Activated CD4-positive, alpha-beta T cell treated with anti-CD3 and anti-CD28 coated beads for 36 hours (primary cell): ENCODE measurements around the gene C12orf76. TPM values are rescaled to one million over a fixed set of nuclear protein-coding genes. Genes with fewer than 3 reads are reported as not detected.
"Not testable (repeated sequence)": the region's sequence is repeated elsewhere in the genome, so short reads cannot be mapped to it uniquely, and the experiment has no call there.

Experiments used
- ATAC-seq: fragments of 200-7000 bp; cut with Tn5 transposase; one replicate; pipeline ENCODE4 v1.10.0; 2021; ENCODE audit warnings: mild to moderate bottlenecking, moderate library complexity
- CTCF ChIA-PET: fragments of 350-600 bp; sonication (Branson Sonifier 250); formaldehyde crosslinking; loops from one replicate; lab custom pipeline; 2021; ENCODE audit warnings: antibody characterized with exemption; lab: Charles Lee
- POLR2A ChIA-PET: fragments of 350-600 bp; sonication (Branson Sonifier 250); formaldehyde crosslinking; loops from one replicate; lab custom pipeline; 2021; ENCODE audit warnings: antibody characterized with exemption, inconsistent platforms; lab: Charles Lee
- DNase-seq: peaks from one replicate; pipeline ENCODE4 v3.0.0-alpha.2; 2020
- H3K27ac Mint-ChIP-seq: one replicate; pipeline ENCODE4 v1.8.0; 2021; ENCODE audit warnings: mixed read lengths
- H3K27me3 Mint-ChIP-seq: one replicate; pipeline ENCODE4 v1.8.0; 2021; ENCODE audit warnings: mixed read lengths
- H3K36me3 Mint-ChIP-seq: one replicate; pipeline ENCODE4 v1.8.0; 2021; ENCODE audit warnings: low read depth, mixed read lengths
- H3K4me1 Mint-ChIP-seq: one replicate; pipeline ENCODE4 v1.8.0; 2021; ENCODE audit warnings: mixed read lengths
- H3K4me3 Mint-ChIP-seq: one replicate; pipeline ENCODE4 v1.8.0; 2021; ENCODE audit warnings: mild to moderate bottlenecking, moderate library complexity, mixed read lengths
- H3K9me3 Mint-ChIP-seq: one replicate; pipeline ENCODE4 v1.8.0; 2021; ENCODE audit warnings: low read depth, mixed read lengths
- intact Hi-C, 2 experiments: fragments of 100-400 bp; cut with DNase I in 1 of 2; cut with micrococcal nuclease in 1 of 2; formaldehyde crosslinking; loops; one replicate each; pipeline versions ENCODE4 v1.14.2 to v1.15.1; 2022 to 2024; cut with DNase I, micrococcal nuclease
- total RNA-seq, 2 experiments: library from RNA; stranded (reverse); gene quantifications; one replicate each; pipeline ENCODE4 v1.2.3, GENCODE V29; 2021

The C12orf76 gene
- total RNA-seq, 2 experiments from 2014 or later = 10.2 to 10.5 TPM

DNA sequence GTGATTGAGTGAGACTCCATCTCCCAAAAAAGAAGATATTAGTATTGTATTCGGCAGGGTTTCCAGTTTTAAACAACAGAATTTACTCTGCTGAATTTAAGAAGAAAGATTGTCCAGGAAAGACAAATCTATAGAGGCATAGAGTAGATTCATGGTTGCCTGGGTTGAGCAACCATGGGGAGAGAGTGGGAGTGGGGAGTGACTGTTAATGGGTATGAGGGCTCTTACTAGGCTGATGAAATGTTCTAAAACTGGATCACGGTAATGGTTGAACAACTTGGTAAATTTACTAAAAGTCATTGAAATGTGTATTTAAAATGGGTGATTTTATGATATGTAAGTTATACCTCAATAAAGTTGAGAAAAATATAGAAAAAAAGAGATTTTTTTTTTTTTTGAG is 13.9 kb upstream of the C12orf76 start:
- Mint-ChIP-seq H3K27me3 (no peaks in the 10 kb centered on the region), H3K36me3 (no peaks in the 10 kb centered on the region), H3K4me1 (peaks cover 26% of the 10 kb centered on the region), H3K27ac (no peak overlapping the region), H3K4me3 (no peak overlapping the region), H3K9me3 (no peaks in the 10 kb centered on the region)
- ChIA-PET POLR2A (interaction anchor here (0.6 kb wide), 1 partner anchor 36 kb away, joined by 8 read pairs; no protein-coding TSS in a partner anchor), CTCF (interaction anchor here (0.7 kb wide), 1 partner anchor 12 kb away, joined by 3 read pairs; no protein-coding TSS in a partner anchor)
- intact Hi-C loops = no loop called here
- no peak for DNase-seq
- ATAC-seq = no peak

DNA sequence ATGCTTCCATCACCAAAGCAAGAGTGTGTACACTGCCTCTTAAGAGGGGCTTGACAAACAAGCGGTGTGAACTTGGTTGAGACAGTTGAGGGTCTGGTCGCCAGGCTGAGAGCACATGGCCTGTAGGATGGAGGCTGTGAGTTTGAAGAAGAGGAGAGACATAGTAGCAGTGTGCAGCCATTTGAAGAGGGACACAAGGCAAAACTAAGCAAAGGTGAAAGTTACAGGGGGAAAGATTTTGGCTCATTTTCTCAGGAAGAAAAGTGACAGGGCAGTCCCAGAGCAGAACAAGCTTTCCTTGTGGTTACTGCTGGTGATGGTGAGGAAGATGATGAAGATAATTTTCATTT is 11.3 kb upstream of the C12orf76 start:
- CTCF ChIA-PET = interaction anchor here (0.8 to 1.1 kb wide), 2 partner anchors 18 to 31 kb away, joined by 3 to 4 read pairs; no protein-coding TSS in a partner anchor

DNA sequence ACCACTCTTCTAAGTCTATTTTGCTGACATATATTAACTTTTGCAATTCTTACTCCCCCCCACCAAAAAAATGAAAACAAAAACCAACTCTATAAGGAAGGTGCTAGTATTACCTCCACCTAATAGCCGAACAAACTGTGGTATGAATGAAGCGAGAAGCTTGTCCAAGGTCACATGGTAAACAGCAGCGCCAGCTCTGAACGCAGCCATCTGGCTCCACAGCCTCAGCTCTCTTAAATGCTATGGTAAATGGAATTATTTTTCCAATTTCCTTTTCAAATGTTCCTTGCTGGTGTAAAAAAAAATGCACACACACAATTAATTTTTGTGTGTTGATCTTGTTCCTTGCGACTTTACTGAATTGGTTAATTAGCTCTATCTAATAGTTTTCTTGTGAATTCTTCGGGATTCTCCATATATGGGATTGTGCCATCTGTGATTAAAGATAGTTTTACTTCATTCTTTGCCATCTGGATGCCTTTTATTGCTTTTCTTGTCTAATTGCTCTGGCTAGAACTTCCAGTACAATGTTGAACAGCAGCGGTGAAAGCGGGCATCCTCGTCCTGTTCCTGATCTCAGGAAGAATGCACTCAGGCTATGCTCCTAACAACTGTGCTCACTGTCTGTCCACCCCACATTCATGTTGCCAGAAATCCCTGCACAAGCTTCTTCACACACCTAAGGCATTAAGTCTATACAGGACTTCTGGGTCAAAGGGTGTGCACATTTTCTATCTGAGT is 10.7 kb upstream of the C12orf76 start:
- Mint-ChIP-seq H3K27ac (no peak overlapping the region), H3K9me3 (peaks cover 7% of the 10 kb centered on the region), H3K27me3 (no peaks in the 10 kb centered on the region), H3K4me1 (peaks cover 45% of the 10 kb centered on the region), H3K36me3 (peaks cover 7% of the 10 kb centered on the region), H3K4me3 (no peak overlapping the region)
- intact Hi-C loops = no loop called here
- ATAC-seq (no peak), DNase-seq (no peak)
- ChIA-PET CTCF (interaction anchor here (0.7 to 1.1 kb wide), 3 partner anchors 17 to 31 kb away, joined by 3 to 4 read pairs (median 3); no protein-coding TSS in a partner anchor), POLR2A (no interaction called here)

More for the DNA sequence above, 11.3 kb upstream of the C12orf76 start:
- DNase-seq (no peak), ATAC-seq (no peak)
- POLR2A ChIA-PET = no interaction called here
- Mint-ChIP-seq H3K4me1 (peaks cover 44% of the 10 kb centered on the region), H3K9me3 (peaks cover 7% of the 10 kb centered on the region), H3K4me3 (no peak overlapping the region), H3K27me3 (no peaks in the 10 kb centered on the region), H3K36me3 (peaks cover 7% of the 10 kb centered on the region), H3K27ac (no peak overlapping the region)
- intact Hi-C loops = no loop called here

DNA sequence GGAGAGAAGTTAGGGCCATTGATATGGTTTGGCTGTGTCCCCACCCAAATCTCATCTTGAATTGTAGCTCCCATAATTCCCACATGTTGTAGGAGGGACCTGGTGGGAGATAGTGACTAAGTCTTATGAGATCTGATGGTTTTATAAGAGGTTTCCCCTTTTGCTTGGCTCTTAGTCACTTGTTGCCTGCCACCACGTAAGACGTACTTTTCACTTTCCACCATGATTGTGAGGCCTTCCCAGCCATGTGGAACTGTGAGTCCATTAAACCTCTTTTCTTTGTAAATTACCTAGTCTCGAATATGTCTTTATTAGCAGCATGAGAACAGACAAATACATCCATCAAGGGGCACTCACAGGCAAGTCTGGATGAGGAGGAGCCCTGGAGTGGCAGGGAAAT is 8.3 kb upstream of the C12orf76 start:
- peaks cover 45% of the 10 kb centered on the region for H3K4me1 Mint-ChIP-seq
- H3K36me3 Mint-ChIP-seq, H3K4me3 Mint-ChIP-seq, H3K27me3 Mint-ChIP-seq, intact Hi-C loops, DNase-seq, H3K9me3 Mint-ChIP-seq: not testable (repeated sequence)
- peak overlapping the region; percentile 77 for H3K27ac Mint-ChIP-seq
- ChIA-PET CTCF (interaction anchor here (1.0 to 2.0 kb wide), 2 partner anchors 9 to 23 kb away, joined by 3 to 4 read pairs; no protein-coding TSS in a partner anchor), POLR2A (interaction anchor here (0.6 kb wide), 1 partner anchor 40 kb away, joined by 3 read pairs; no protein-coding TSS in a partner anchor)
- ATAC-seq = peak; percentile 31

DNA sequence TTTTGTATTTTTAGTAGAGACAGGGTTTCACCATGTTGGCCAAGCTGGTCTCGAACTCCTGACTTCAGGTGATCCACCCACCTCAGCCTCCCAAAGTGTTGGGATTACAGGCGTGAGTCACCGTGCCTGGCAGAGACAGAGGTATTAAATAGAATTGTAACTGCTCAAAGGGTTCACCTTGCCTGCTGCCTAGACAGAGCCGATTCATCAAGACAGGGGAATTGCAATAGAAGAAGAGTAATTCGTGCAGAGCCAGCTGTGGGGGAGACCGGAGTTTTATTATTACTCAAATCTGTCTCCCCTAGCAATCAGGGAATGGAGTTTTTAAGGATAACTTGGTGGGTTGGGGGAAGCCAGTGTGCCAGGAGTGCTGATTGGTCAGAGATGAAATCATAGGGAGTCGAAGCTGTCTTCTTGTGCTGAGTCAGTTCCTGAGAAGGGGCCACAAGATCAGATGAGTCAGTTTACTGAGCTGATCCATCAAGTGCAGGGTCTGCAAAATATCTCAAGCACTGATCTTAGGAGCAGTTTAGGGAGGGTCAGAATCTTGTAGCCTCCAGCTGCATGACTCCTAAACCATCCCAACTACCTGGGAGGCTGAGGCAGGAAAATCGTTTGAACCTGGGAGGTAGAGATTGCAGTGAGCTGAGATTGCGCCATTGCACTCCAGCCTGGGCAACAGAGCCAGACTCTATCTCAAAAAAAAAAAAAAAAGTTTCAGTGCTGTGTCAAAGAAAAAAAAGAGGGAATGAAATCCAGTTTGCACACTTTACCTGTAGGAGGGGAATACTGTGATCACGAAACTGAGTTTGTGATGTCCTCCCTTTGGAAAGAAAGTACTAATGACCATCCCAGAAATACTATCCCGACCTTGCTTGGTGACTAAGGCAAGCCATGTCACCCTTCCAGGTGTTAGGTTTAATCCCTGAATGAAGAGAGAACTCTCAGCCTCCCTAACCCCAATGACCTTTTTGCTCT is 7.3 kb upstream of the C12orf76 start:
- H3K9me3 Mint-ChIP-seq, H3K36me3 Mint-ChIP-seq, H3K27me3 Mint-ChIP-seq, H3K4me3 Mint-ChIP-seq: not testable (repeated sequence)
- ChIA-PET POLR2A (interaction anchor here (0.6 to 1.1 kb wide), 5 partner anchors 18 to 57 kb away, joined by 3 to 9 read pairs (median 3); no protein-coding TSS in a partner anchor), CTCF (interaction anchor here (0.6 to 2.0 kb wide), 4 partner anchors 8 to 24 kb away, joined by 3 to 5 read pairs (median 4); no protein-coding TSS in a partner anchor)
- peak; percentile 63 for ATAC-seq
- DNase-seq = peak; percentile 48
- peaks cover 40% of the 10 kb centered on the region for H3K4me1 Mint-ChIP-seq
- intact Hi-C loops = loop anchor here in 1 of 2 experiments (1.0 kb wide), 1 partner anchor 24 kb away; no protein-coding TSS in a partner anchor
- peak overlapping the region; percentile 80 for H3K27ac Mint-ChIP-seq

DNA sequence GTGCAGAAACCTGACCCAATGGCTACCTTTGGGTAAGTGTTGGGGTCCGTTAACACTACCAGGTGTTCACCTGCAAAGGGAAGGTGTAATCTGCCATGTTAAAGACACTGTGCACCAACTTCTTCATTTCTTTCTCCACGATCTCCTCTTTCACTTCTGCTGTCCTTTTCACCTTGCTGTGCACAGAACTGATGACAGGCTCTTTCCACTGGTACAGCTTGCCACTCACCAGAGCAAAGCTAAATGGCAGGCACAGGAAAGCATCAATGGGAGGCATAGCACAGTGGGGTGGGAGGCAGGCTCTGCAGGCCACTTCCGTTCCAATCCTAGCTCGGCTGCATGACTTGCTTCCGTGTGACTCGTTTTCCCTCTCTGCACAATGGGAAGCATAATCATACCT is 2.6 kb upstream of the C12orf76 start:
- ATAC-seq = no peak
- no peaks in the 10 kb centered on the region for H3K9me3 Mint-ChIP-seq
- H3K36me3 Mint-ChIP-seq = no peaks in the 10 kb centered on the region
- no peak for DNase-seq
- no peak overlapping the region for H3K4me3 Mint-ChIP-seq
- H3K4me1 Mint-ChIP-seq = peaks cover 39% of the 10 kb centered on the region
- H3K27me3 Mint-ChIP-seq = no peaks in the 10 kb centered on the region
- intact Hi-C loops = no loop called here
- H3K27ac Mint-ChIP-seq = no peak overlapping the region
- ChIA-PET CTCF (no interaction called here), POLR2A (no interaction called here)

DNA sequence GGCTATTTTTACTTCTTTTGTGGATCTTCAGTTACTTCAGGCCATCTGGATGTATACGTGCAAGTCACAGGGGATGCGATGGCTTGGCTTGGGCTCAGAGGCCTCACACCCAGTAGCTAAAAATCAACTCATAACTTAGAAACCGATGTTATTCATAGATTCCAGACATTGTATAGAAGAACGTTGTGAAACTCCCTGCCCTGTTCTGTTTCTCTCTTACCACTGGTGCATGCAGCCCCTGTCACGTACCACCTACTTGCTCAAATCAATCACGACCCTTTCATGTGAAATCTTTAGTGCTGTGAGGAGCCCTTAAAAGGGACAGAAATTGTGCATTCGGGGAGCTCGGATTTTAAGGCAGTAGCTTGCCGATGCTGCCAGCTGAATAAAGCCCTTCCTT is 1.3 kb upstream of the C12orf76 start:
- peak overlapping the region; percentile 94 for H3K27ac Mint-ChIP-seq
- H3K36me3 Mint-ChIP-seq, H3K9me3 Mint-ChIP-seq, POLR2A ChIA-PET, ATAC-seq, H3K27me3 Mint-ChIP-seq, H3K4me3 Mint-ChIP-seq, DNase-seq: not testable (repeated sequence)
- intact Hi-C loops = loop anchor here in 1 of 2 experiments (2.0 kb wide), 2 partner anchors 231 to 573 kb away; partner anchors contain the start of genes ATP2A2, KCTD10 and UBE3B
- CTCF ChIA-PET = interaction anchor here (0.6 kb wide), 2 partner anchors 13 to 228 kb away, joined by 3 read pairs; no protein-coding TSS in a partner anchor
- H3K4me1 Mint-ChIP-seq = peaks cover 30% of the 10 kb centered on the region

DNA sequence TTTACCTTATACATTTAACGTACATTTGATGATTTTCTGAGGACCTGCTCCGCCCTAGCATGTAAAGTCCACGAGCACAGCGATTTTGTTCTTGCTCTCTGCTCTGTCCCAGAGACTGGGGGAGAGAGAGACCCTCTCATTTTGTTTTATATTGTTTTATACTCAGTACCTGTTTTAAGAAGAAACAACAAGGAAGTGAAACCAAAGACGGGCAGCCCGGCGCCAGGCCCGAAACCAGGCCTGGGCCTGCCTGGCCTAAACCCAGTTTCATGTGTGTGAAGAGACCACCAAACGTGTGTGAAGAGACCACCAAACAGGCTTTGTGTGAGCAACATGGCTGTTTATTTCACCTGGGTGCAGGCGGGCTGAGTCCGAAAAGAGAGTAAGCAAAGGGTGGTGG is 712 bp upstream of the C12orf76 start:
- H3K9me3 Mint-ChIP-seq, H3K36me3 Mint-ChIP-seq, H3K27me3 Mint-ChIP-seq, DNase-seq, POLR2A ChIA-PET, ATAC-seq, CTCF ChIA-PET: not testable (repeated sequence)
- intact Hi-C loops = loop anchor here in 1 of 2 experiments (2.0 kb wide), 2 partner anchors 232 to 572 kb away; partner anchors contain the start of genes ATP2A2, KCTD10 and UBE3B
- H3K4me1 Mint-ChIP-seq = peaks cover 28% of the 10 kb centered on the region
- peak overlapping the region; percentile 78 for H3K4me3 Mint-ChIP-seq
- peak overlapping the region; percentile 94 for H3K27ac Mint-ChIP-seq

DNA sequence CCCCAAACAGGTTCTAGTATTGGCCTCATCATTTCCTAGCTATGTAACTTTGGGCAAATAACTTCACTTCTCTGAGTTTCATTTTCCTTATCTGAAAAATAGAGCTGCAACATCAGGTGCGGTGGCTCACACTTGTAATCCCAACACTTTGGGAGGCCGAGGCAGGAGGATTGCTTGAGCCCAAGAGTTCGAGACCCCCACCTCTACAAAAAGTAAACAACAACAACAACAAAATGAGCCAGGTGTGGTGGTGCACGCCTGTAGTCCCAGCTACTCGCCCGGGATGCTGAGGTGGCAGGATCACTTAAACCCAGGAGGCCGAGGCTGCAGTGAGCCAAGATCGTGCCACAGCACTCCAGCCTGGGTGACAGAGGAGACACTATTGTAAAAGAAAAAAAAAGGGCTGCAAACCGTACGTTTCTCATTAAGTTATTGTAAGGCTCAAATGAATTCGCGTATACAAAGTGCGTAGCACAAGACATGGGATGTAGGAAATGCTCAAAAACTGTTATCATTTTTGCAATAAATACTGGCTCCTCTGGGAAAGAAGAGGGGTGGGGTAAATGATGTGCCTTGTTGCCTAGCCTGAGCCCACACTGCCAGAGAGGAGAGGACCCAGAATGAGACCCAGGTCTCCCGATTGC is 903 bp downstream of the C12orf76 start:
- Mint-ChIP-seq H3K4me3 (peak overlapping the region; percentile 78), H3K36me3 (peaks cover 6% of the 10 kb centered on the region), H3K9me3 (no peaks in the 10 kb centered on the region), H3K27ac (peak overlapping the region; percentile 94), H3K27me3 (no peaks in the 10 kb centered on the region), H3K4me1 (peaks cover 35% of the 10 kb centered on the region)
- intact Hi-C loops = no loop called here
- ChIA-PET CTCF (interaction anchor here (0.6 to 1.5 kb wide), 3 partner anchors 9 to 51 kb away, joined by 3 to 4 read pairs (median 3); no protein-coding TSS in a partner anchor), POLR2A (interaction anchor here (1.0 kb wide), 1 partner anchor 32 kb away, joined by 3 read pairs; no protein-coding TSS in a partner anchor)
- no peak for DNase-seq
- no peak for ATAC-seq

DNA sequence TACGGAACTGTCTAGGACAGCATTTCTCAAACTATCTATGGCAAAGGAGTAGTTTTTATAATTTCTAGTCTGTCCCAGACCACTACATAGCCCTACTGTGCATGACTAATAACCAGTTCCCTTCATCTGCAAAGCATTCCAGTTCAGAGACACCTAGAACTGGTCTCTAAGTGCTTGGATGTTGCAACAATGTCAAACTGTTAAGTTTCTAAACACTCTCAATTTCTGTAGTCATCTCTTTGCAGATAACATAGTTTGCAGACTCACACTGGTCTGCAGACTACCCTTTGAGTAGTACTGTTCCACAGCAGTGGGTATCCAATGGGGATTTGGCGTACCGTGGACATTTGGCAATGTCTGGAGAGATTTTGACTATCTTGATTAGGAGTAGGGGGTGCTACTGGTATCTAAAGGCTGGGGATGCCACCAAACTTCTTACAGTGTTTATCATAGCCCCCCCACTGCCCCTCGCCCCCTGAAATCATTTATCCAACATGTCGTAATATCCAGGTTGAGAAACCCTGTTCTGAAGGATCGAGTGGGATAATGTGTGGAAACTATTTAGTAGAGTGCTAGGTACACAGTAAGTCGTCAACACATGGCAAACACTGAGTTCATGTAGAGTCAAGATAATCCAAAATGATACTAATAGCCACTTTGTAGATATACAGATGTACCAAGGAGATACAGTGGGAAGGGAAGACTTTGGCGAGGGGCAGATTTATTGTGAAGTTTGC is 1.7 kb downstream of the C12orf76 start:
- no peaks in the 10 kb centered on the region for H3K9me3 Mint-ChIP-seq
- ChIA-PET POLR2A (no interaction called here), CTCF (interaction anchor here (0.7 to 1.5 kb wide), 3 partner anchors 10 to 35 kb away, joined by 3 to 4 read pairs (median 3); no protein-coding TSS in a partner anchor)
- H3K27ac Mint-ChIP-seq = peak overlapping the region; percentile 29
- peaks cover 38% of the 10 kb centered on the region for H3K4me1 Mint-ChIP-seq
- peak overlapping the region; percentile 78 for H3K4me3 Mint-ChIP-seq
- ATAC-seq (no peak), DNase-seq (no peak)
- intact Hi-C loops = no loop called here
- H3K27me3 Mint-ChIP-seq = no peaks in the 10 kb centered on the region
- peaks cover 9% of the 10 kb centered on the region for H3K36me3 Mint-ChIP-seq
